Measurements from ENCODE around the gene BBS9.
"Not testable (repeated sequence)": the region's sequence is repeated elsewhere in the genome, so short reads cannot be mapped to it uniquely, and the experiment has no call there.

The BBS9 gene

GRCh38 chr7:33500703-33501701 is 371.6 kb downstream of the BBS9 start:
- no peak for DNase-seq (ENCODE audit: low spot score)

DNA sequence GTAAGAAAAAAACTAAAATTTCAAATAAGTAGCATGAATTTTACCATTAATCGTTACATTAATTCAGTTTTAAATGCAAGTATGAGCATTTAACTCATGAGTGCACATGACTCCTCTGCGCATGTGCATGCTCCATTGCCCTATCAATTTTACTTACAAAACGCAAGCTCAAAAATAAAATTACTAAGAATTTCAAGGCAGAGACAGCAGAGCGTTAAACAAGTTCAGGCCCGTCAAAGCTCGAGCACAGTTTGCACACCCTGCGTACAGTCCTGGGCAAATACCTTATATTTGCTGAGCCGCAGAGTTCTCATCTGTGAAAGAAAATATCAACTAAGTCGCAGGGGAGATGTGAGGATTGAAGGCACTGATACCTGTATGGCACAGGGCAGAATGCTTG is 373.6 kb downstream of the BBS9 start:
- DNase-seq (ENCODE audit: low spot score), result no peak

DNA sequence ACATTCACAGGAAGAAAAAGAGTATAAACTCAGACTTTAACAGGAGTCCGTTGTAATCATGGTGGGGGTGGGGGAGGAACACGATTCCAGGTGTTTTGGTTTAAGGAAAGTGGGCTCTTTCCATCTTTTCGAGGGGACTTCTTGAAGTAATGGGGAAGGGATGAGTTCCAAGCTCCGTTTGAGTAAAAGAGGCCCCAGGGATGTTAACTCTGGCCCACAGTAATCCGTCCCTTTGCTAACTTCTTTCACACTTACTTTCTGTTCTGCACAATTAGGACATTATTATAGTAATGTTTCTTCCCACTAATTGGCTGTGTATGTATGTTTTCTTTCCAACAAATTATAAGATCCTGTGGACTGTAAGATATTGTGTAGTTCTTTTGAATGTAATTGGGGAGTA is 374.4 kb downstream of the BBS9 start:
- no peak for DNase-seq (ENCODE audit: low spot score)

DNA sequence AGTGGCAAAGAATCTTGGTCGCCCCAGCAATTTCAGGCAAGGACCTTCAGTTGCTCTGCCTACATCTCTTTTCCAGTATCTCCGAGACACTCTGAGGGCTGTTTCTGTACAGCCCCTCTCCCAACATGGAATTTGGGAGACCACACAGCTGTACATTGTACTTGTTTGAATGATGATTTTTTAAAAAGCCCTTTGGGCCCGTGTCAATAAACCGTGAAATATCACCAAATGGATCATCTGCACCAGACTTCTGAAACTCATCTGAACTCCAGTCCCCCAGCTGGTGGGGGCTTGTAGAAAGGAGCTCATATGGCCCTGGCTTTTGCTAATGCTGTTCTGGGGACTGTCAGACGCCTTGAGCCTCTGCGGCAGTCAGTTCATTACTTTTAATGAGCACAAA is 374.9 kb downstream of the BBS9 start:
- DNase-seq (ENCODE audit: low spot score), result no peak

- no peak for DNase-seq (ENCODE audit: low spot score)
Observed at GRCh38 chr7:33509206-33509605, 379.8 kb downstream of the BBS9 start.

DNA sequence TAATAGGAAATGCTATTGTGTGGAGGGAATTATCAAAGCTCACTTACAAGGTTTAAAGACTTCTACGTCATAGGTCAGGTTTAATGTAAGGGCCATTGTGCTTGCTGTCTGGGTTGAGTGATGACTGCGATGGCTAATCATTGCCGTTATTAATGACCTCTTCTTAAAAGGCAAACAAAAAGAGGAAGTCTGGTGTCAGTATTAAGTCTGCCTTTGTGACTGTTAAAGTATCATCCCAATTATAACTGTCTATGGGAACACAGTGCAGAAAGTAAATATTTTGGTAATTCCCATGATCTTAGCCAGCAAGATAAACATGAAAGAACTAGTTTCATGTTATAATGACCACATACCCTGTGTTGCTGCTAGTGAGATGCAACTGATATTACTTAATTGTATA is 382.4 kb downstream of the BBS9 start:
- DNase-seq (ENCODE audit: low spot score), result no peak

DNA sequence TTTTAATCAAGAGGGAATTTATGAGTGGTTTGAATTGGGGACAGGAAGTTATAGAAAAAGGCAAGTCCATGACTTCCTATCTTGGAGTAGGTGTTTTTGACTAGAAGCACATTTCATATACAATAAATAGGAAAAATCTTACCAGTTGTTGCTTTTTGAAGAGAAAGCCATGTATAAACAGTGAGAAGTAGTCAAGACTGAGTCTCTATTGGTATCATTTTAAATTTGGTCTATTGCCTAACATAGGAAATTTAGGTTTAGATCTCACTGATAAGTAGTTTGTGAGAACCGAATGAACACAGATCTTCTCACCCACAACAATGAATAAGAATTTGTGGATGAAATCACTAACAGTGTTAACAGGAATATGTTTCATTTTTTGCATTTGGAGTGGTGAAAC is 387.2 kb downstream of the BBS9 start:
- no peak for DNase-seq (ENCODE audit: low spot score)

GRCh38 chr7:33517191-33517590 is 387.8 kb downstream of the BBS9 start:
- no peak for DNase-seq (ENCODE audit: low spot score)

DNA sequence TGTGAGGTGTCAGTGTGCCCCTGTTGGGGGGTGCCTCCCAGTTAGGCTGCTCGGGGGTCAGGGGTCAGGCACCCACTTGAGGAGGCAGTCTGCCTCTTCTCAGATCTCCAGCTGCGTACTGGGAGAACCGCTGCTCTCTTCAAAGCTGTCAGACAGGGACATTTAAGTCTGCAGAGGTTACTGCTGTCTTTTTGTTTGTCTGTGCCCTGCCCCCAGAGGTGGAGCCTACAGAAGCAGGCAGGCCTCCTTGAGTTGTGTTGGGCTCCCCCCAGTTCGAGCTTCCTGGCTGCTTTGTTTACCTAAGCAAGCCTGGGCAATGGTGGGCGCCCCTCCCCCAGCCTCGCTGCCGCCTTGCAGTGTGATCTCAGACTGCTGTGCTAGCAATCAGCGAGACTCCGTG is 397.6 kb downstream of the BBS9 start:
- DNase-seq (ENCODE audit: low spot score), result not testable (repeated sequence)

- not testable (repeated sequence) for DNase-seq (ENCODE audit: low spot score)
Observed at GRCh38 chr7:33527613-33528012, 398.2 kb downstream of the BBS9 start.

GRCh38 chr7:33529070-33529469 is 399.7 kb downstream of the BBS9 start:
- DNase-seq (ENCODE audit: low spot score), result no peak

DNA sequence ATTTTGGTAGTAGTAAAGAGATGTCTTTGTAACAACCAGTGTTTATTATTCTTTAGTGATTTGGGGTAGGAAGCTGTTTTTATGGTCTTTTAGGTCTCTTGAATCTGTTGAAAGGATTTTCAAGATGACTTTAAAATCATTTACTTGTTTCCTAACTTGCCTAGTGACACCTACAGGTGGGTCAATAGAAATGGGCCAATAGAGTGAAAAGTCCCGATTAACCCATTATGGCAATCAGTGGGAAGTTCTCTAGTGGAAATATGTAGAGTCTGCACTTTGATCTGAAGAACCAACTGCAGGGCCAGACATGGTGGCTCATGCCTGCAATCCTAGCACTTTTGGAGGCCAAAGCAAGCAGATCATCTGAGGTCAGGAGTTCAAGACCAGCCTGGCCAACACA is 401.3 kb downstream of the BBS9 start:
- DNase-seq (ENCODE audit: low spot score), result no peak

DNA sequence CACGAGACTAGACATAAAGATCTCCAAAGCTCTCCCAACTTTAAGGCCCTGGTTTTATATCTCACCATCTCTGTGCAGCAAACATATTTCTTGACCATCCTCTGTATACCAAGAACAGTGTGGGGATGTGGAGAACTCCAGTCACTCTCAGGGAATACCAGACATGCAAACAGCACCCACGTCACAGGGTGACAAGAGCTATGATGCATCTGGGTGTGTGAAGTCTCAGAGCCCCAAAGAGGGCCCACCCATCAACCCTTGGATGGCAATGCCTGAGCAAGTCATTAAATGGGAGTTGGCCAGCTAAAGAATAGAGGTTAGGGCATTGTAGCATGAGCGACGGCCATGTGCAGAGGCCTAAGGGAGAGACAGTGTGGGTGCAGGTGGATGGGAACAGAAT is 402.5 kb downstream of the BBS9 start:
- no peak for DNase-seq (ENCODE audit: low spot score)

- no peak for DNase-seq (ENCODE audit: low spot score)
Observed at GRCh38 chr7:33534833-33535232, 405.5 kb downstream of the BBS9 start.

DNA sequence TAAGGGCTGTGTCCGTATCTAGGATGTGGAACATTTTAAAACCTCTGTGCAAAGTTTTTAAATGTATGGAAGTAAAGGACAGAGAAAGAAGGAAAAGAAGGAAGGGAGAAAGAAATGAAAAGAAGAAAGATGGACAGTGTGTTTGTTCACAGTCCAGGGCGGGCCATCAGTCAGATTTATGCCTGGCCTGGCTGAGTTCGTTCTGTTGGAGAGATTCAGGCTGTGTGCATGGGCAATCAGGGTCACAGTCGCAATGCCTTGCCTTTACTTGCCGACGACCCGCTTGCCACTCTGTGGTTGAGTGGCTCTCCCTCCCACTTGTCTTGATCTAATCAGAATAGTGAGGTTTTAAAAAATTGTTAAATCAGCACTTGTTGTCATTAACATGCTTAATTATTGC is 406.6 kb downstream of the BBS9 start:
- DNase-seq (ENCODE audit: low spot score), result no peak

DNA sequence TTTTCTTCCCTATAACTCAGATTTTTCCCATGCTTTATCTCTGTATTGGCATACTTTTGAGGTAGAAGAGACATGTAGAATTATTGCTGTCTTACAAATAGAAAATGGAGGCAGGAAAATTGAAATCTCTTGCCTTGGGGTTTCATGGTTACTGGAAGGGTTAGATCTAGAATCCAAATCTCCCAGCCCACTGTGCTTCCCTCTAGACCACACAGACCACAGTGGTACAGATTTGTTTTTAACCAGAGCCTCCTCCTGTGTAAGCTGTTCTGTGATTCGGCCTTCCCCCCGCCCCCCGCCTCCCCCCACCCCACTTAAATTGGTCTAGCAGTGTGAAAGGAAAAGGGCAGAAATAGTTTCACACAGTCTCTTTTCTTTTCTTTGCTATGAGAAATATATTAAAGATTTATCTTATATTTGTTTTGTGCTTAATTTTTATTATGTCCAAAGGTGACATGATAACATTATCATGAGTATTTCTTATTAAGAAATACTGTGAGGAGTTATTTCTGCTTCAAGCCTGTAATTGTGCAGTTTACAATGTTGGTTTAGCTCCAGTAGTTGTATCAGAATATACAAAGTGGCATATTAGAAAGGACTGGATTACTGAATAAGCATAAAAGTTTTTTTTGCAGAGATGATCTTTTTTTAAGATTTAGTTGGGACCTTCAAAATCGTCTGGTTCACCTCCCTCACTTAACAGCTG is 407.2 kb downstream of the BBS9 start:
- no peak for DNase-seq (ENCODE audit: low spot score)

GRCh38 chr7:33537104-33537477 is 407.7 kb downstream of the BBS9 start:
- DNase-seq (ENCODE audit: low spot score), result no peak

GRCh38 chr7:33539198-33539597 is 409.8 kb downstream of the BBS9 start:
- DNase-seq (ENCODE audit: low spot score), result no peak

GRCh38 chr7:33539659-33540400 is 410.5 kb downstream of the BBS9 start:
- DNase-seq (ENCODE audit: low spot score), result no peak

DNA sequence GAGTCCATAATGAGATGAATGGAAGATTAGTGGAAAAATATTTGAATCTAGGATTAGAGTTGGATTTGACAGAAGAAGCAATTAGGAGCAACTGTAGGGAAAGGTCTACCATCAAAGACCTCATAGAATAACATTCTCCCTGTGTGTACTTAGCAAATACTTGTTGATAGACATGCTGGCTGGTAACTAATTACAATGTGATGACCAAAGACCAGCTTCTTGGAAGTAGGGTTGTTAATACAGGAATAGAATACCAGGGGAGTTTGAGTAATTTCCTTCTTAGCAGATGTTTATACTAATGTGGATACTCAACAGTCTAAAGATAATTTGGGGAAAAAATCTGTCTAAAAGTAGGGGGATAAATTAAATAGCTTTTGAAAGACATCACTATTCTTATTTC is 418.5 kb downstream of the BBS9 start:
- no peak for DNase-seq (ENCODE audit: low spot score)

DNA sequence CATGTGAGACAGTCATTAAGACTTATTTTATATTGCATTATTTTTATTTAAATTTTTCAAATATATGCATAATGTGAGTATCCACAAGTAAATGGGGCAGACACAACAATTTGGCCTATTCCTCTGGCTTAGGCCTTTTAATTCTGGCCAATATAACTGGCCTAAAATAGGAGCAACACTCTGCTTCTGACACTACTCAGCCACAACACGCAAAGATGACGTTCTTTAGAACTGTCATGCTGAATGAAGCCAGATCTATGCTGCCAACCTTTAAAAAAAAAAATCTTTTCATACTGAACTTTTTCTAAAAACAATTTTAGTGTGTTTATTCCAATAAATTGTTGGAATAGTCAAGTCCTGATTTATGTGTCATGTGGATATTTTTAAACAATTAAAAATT is 421.0 kb downstream of the BBS9 start:
- no peak for DNase-seq (ENCODE audit: low spot score)

DNA sequence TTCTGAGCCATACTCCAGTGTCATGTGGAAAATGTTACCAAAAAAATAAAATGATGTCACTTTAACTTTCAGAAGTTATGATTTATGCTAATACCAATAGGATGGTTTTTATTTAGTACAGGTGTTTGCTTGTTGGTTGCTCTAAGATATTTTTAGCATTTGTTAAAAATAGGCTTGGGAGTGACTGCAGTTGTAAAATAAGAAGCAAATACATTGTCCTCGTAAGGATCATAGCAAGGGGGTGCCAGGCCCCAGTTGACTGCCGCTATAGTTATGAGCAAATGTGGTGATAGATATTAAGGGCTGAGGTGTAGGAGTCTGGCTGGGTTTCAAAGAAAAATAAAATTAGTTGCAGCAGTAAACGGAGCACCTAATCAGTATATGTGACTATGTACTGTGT is 421.6 kb downstream of the BBS9 start:
- no peak for DNase-seq (ENCODE audit: low spot score)

DNA sequence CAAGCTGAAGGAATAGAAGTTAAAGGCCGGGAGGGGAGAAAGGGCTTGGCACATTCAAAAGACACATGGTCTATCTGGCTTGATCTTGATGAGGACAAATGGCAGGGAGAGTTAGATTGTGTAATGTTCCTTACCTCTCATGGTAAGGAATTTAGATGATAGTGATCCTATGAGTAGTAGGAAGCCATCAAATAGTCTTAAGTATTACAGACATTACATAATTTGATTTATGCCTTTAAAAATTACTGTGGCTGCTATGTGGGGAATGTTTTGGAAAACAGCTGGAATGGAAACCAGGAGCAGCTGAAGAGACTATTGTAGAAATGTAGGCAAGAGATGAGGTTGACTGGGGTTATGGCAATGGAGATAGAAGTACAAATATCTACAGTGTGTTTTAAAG is 424.7 kb downstream of the BBS9 start:
- no peak for DNase-seq (ENCODE audit: low spot score)
